GM23248 (cell line): Measurements from ENCODE around the gene HSP90AB1.

ENCODE experiments used
- EZH2 ChIP-seq: fragments of 200-600 bp; sonication (generic); IDR thresholded peaks from 2 replicates; pipeline ENCODE4 v1.6.1; 2018; ENCODE audit warnings: antibody characterized with exemption, mild to moderate bottlenecking; ENCODE audit not compliant: insufficient read depth, poor library complexity, severe bottlenecking
- EZH2phosphoT487 ChIP-seq: fragments of 200-600 bp; sonication (generic); IDR thresholded peaks from 2 replicates; pipeline ENCODE4 v1.6.1; 2018; ENCODE audit warnings: antibody characterized with exemption, moderate library complexity, mild to moderate bottlenecking, low read depth; ENCODE audit not compliant: insufficient read depth

DNA sequence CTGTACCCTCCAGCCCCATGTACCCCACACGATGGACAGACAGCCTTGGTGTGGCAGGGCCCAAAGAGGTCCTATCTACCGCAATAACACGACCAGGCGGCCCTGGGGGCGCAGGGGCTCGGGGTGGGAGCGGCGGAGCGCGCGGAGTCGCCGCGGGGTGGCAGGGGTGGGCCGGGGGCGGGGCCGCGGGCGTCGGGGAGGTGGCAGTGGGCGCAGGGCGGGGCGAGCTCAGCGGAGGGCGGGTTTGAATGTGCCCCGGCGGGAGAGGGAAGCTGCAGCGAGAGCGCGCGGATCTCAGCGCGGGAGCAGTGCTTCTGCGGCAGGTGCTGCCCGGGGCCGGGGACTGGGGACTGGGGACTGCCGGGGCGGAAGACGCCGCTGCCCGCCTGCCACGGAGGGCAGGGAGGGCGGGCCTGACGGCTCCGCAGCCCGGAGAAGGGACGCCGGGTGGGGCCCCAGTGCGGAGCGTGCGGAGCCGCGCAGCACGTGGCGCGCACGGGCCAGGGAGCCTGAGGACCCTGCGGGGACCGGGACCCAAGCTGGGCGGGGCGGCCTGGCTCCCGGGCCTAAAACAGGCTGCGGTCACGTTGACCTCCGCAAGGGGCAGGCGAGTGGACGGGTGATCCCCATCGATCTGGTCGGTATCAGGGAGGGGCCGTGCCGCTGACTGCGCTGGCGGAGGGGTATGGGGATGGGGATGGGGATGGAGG is 23.4 kb upstream of the HSP90AB1 start, which contains the start of gene SLC29A1:
- TF ChIP-seq EZH2 (no peak), EZH2phosphoT487 (no peak)
